Nephron (organoid): ENCODE results near the gene SPDEF.
A peak's percentile ranks its signal among the peaks of the same experiment; 100 is the strongest.

Experiments used
- H3K27ac Mint-ChIP-seq, 3 experiments: 2 replicates each; pipeline ENCODE4 v1.8.0; 2020; ENCODE audit warnings: mixed read lengths in 3 of 3, mild to moderate bottlenecking in 2 of 3, moderate library complexity in 1 of 3
- H3K27me3 Mint-ChIP-seq: 2 replicates; pipeline ENCODE4 v1.8.0; 2021; ENCODE audit warnings: low read depth, mild to moderate bottlenecking, moderate library complexity, mixed read lengths
- H3K36me3 Mint-ChIP-seq: 2 replicates; pipeline ENCODE4 v1.8.0; 2020; ENCODE audit warnings: low read depth, mixed read lengths
- H3K4me1 Mint-ChIP-seq: 2 replicates; pipeline ENCODE4 v1.8.0; 2020; ENCODE audit warnings: mixed read lengths
- H3K4me3 Mint-ChIP-seq, 3 experiments: 2 replicates each; pipeline ENCODE4 v1.8.0; 2020; ENCODE audit warnings: mild to moderate bottlenecking in 3 of 3, mixed read lengths in 3 of 3, moderate library complexity in 2 of 3
- H3K9me3 Mint-ChIP-seq: 2 replicates; pipeline ENCODE4 v1.8.0; 2020; ENCODE audit warnings: mixed read lengths
- TF ChIP-seq, protein P1 (sequence below), 3 experiments: fragments of 200-600 bp; sonication (generic); IDR thresholded peaks; one replicate each; pipeline ENCODE4 v1.5.0; 2021; ENCODE audit warnings: antibody characterized with exemption in 3 of 3; ENCODE audit not compliant: unreplicated experiment in 3 of 3

The SPDEF gene

GRCh38 chr6:34513646-34514045, 42.5 kb downstream of the SPDEF start:
- TF ChIP-seq, protein P1, sequence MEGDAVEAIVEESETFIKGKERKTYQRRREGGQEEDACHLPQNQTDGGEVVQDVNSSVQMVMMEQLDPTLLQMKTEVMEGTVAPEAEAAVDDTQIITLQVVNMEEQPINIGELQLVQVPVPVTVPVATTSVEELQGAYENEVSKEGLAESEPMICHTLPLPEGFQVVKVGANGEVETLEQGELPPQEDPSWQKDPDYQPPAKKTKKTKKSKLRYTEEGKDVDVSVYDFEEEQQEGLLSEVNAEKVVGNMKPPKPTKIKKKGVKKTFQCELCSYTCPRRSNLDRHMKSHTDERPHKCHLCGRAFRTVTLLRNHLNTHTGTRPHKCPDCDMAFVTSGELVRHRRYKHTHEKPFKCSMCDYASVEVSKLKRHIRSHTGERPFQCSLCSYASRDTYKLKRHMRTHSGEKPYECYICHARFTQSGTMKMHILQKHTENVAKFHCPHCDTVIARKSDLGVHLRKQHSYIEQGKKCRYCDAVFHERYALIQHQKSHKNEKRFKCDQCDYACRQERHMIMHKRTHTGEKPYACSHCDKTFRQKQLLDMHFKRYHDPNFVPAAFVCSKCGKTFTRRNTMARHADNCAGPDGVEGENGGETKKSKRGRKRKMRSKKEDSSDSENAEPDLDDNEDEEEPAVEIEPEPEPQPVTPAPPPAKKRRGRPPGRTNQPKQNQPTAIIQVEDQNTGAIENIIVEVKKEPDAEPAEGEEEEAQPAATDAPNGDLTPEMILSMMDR (IDR thresholded peaks at IDR 0.05; ENCODE audit: unreplicated experiment in 3 of 3), result no peak
- peaks cover 42% of the 10 kb centered on the region for H3K4me1 Mint-ChIP-seq
- peak overlapping the region in 2 of 3 experiments; percentile 4 to 69 for H3K4me3 Mint-ChIP-seq
- peaks cover 11% of the 10 kb centered on the region for H3K27me3 Mint-ChIP-seq
- peaks cover 6% of the 10 kb centered on the region for H3K9me3 Mint-ChIP-seq
- no peaks in the 10 kb centered on the region for H3K36me3 Mint-ChIP-seq
- H3K27ac Mint-ChIP-seq, result peak overlapping the region in 2 of 3 experiments; percentile 15 to 46

GRCh38 chr6:34512738-34513115, 43.4 kb downstream of the SPDEF start:
- H3K4me1 Mint-ChIP-seq, result peaks cover 42% of the 10 kb centered on the region
- H3K4me3 Mint-ChIP-seq, result peak overlapping the region in 1 of 3 experiments; percentile 8
- TF ChIP-seq, protein P1 (IDR thresholded peaks at IDR 0.05; ENCODE audit: unreplicated experiment in 3 of 3), result no peak
- no peaks in the 10 kb centered on the region for H3K36me3 Mint-ChIP-seq
- peaks cover 11% of the 10 kb centered on the region for H3K27me3 Mint-ChIP-seq
- peak overlapping the region in 1 of 3 experiments; percentile 46 for H3K27ac Mint-ChIP-seq
- H3K9me3 Mint-ChIP-seq, result peaks cover 6% of the 10 kb centered on the region

GRCh38 chr6:34511915-34512737, 44.0 kb downstream of the SPDEF start:
- Mint-ChIP-seq H3K4me3 (peak overlapping the region in 1 of 3 experiments; percentile 48), H3K27me3 (peaks cover 6% of the 10 kb centered on the region), H3K27ac (peak overlapping the region; percentile 12 to 46 (median 37)), H3K9me3 (peaks cover 6% of the 10 kb centered on the region), H3K36me3 (no peaks in the 10 kb centered on the region), H3K4me1 (peaks cover 43% of the 10 kb centered on the region)
- TF ChIP-seq, protein P1 (IDR thresholded peaks at IDR 0.05; ENCODE audit: unreplicated experiment in 3 of 3), result no peak

DNA sequence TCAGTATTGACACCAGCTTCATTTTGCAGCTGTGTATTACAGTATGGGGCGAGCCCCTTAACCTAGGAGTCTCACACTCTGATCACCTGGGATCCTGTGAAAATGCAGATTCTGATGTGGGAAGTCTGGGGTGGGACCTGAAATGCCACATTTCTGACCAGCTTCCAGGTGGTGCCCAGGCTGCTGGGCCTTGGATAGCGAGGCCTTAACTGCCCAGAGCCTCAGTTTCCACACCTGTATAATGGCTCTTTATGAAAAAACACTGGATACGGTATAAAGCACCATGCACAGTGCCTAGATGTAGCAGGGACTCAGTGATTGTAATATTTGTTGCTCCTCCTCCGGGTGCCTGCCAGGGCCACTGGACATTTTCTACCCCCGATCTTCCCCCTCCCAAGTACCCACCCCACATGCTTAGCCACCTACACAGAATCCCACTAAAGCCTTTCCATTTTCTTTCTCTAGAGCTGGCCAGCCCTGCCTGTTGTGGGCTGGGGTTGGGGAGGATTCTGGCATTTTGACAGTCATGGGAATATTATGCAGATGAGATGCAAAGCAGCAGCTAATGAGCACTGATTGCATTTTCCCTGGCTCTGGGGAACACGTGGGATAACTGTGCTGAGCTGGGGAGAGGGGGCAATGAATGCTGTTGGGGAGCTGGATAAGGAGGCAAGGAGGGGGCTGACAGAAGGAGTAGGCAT, 44.8 kb downstream of the SPDEF start:
- peak overlapping the region in 2 of 3 experiments; percentile 12 to 22 for H3K27ac Mint-ChIP-seq
- peaks cover 6% of the 10 kb centered on the region for H3K9me3 Mint-ChIP-seq
- H3K27me3 Mint-ChIP-seq, result peaks cover 4% of the 10 kb centered on the region
- peaks cover 42% of the 10 kb centered on the region for H3K4me1 Mint-ChIP-seq
- TF ChIP-seq, protein P1 (IDR thresholded peaks at IDR 0.05; ENCODE audit: unreplicated experiment in 3 of 3), result no peak
- no peaks in the 10 kb centered on the region for H3K36me3 Mint-ChIP-seq
- H3K4me3 Mint-ChIP-seq, result peak overlapping the region in 1 of 3 experiments; percentile 48

- H3K36me3 Mint-ChIP-seq, result no peaks in the 10 kb centered on the region
- no peak overlapping the region for H3K4me3 Mint-ChIP-seq
- H3K9me3 Mint-ChIP-seq, result peaks cover 6% of the 10 kb centered on the region
- H3K27me3 Mint-ChIP-seq, result peaks cover 4% of the 10 kb centered on the region
- no peak overlapping the region for H3K27ac Mint-ChIP-seq
- TF ChIP-seq, protein P1 (IDR thresholded peaks at IDR 0.05; ENCODE audit: unreplicated experiment in 3 of 3), result no peak
- H3K4me1 Mint-ChIP-seq, result peaks cover 42% of the 10 kb centered on the region
Measured at GRCh38 chr6:34510299-34510698, 45.8 kb downstream of the SPDEF start.
